Stimulated activated CD4-positive, alpha-beta T cell treated with anti-CD3 and anti-CD28 coated beads, Interleukin-4, amount 100 ng/mL, for 4 hours (primary cell): ENCODE measurements around the gene AK1.

Source experiments
- DNase-seq, 2 experiments: peaks; one replicate each; pipeline ENCODE4 v3.0.0-alpha.2; 2020

The AK1 gene

DNA sequence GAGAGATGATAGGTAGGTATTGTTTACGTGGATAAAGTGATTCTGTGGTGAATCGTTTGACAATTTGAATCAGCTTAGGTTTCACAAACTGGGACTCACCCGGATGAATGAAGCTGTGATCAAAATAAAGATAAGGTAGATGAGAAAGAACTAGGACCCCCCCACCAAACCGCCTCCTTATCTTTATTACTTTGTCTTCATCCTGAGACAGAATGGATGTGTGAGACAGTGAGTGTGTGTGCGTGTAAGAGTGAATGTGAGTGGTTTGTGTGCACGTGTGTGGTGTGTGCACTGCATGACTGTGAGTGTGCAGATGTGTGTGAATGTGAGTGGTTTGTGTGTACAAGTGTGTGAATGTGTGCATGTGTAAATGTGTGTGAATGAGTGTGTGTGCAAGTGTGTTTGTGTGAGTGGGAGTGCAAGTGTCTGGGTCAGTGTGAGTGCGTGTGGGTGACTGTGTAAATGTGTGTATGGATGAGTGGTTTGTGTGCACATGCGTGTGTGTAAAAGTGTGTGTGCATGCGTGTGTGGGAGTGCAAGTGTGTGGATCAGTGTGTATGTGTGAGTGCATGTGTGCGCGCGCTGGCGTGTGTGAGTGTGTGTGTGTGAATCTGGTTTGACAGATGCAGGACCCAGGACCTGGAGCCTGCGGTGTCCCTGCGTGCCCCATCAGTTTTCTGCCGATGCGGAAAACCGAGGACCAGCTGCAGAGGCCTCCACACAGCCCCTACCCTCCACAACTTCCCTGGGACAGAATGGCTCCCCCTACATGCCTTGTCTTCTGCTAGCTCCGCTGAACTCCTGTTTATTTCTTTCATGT lies 11.6 kb downstream of the AK1 start:
- no peak for DNase-seq

GRCh38 chr9:127863191-127863621 lies 14.3 kb downstream of the AK1 start:
- DNase-seq: no peak

- DNase-seq: peak; percentile 21 to 28
These were observed 15.1 kb downstream of the AK1 start for GRCh38 chr9:127862075-127863011.

GRCh38 chr9:127860779-127861178 lies 16.7 kb downstream of the AK1 start:
- no peak for DNase-seq

DNA sequence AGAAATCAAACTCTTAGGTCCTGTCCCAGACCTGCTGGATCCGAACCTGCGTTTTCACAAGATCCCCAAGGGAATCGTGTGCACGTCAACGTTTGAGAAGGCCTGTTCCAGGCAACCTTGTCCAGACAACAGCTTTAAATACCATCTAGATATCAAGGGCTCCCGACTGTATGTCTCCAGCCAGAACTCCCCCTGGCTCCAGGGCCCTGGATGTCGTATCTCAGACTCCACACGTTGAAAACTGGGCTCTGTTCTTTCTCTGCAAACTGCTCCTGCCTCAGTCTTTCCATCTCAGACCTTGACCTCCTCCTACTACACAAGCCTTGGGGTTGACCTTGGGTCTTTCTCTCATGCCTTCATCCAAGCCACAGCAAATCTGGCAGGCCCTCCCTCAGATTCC lies 17.2 kb downstream of the AK1 start:
- DNase-seq: no peak

GRCh38 chr9:127858041-127858512 lies 19.4 kb downstream of the AK1 start:
- DNase-seq: no peak

GRCh38 chr9:127857278-127857677 lies 20.2 kb downstream of the AK1 start:
- no peak for DNase-seq

GRCh38 chr9:127856729-127857116 lies 20.8 kb downstream of the AK1 start:
- no peak for DNase-seq

DNA sequence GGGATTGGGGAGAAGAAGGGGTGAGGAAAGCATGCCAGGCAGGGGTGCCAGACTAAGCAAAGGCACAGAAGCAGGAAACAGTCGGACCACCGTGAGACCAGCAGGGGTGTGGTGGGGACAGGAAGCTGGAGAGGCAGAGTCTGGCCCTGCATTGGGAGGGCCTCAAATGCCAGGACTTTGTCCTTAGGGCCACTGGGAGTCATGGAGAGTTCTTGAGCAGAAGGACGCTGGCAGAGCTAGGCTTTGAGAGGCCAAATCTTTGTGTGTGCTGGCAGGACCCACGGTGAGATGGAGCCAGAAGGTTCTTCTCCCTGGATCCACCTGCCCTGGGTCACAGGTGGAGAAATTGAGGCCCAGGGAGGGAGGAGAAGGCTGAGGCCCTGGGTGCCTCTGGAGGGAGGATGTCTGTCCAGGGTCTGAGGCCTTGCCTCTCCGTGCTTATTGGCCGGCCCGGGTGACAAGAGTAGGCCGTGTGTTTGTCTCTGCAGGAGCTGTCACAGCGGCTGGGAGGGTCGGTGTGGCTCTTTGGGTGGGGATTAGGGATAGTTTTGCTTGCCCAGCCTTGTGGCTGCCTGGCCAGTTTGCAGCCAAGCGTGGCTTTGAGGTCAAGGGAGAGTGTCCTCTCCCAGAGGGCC lies 21.3 kb downstream of the AK1 start:
- DNase-seq: no peak

DNA sequence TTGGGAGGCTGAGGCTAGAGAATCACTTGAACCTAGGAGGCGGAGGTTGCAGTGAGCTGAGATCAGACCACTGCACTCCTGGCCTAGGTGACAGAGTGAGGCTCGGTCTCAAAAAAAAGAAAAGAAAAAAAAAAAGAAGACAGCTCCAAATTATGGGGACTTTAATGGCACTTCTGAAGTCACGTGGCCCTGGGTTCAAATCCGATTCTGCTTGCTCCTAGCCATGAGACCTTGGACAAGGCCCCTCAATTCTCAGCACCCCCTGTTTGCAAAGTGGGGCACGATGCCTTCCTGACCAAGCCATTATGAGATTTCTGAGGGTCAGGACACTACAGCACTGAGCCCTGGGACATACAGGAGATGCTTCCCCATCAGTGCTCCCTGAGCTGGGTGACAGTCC lies 22.0 kb downstream of the AK1 start:
- DNase-seq: no peak

DNA sequence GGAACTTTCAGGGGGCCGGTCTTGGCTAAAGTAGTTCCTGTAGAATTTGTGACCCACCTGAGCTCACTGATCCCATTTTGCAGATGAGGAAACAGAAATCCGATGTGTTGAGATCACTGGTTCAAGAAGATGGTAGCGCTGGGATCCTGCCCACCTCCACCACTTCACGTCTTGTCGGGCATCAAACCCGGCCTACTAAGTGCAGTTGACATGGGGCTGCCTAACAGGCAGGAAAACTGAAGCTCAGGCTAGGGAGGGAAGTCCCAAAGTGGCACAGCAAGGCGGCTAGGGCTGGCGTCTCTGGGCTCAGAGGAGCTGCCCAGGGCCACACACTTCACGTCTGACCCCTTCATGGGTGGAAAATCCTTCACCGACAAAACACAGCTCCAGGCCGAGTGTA lies 22.5 kb downstream of the AK1 start:
- no peak for DNase-seq

GRCh38 chr9:127854184-127854806 lies 23.2 kb downstream of the AK1 start, which contains the start of gene ENG:
TSS of gene ENG (minus strand) at chr9:127854658. CDS start at chr9:127854355, 303 bp downstream.
- DNase-seq: peak in 1 of 2 experiments; percentile 21

DNA sequence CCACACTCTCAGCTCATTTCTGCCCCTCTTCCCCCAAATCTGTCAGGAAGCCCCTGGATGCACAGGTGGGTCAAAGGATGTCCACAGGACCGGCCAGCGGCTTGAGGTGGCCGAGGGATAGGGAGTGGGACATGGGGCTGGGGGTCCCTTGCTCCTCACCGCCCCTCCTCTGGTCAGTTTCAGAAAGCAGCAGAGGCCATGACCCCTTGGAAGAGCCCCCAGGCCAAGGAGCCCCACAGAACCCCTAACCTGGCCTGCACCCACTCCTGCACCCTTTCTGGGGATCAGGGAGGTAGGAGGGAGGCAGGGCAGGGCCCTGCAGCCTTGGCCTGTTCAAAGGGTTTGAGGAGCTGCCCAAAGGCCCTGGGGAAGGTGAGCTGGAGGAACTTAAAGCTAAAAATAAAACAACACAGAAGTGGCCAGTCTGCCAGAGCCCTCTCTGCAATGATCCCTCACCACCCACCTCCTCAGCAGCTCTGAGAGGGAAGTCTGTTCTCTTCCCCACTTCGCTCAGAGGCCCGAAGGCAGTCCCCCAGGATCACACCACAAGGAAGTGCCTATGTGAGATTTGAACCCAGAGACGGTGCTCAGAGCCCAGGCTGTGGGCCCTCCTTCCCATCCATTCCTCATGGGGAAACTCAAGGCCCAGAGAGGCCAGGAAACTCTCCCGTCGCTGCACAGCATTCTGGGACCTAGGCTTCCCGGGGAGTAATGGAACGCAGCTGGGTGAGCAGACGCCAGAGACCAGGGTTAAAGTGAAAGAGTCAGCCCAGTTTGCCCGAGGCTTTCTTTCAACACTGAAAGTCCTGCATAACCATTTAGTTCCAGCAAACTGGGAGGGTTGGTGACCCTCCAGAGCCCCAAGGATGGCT lies 23.9 kb downstream of the AK1 start:
- no peak for DNase-seq

- no peak for DNase-seq
These were observed 24.6 kb downstream of the AK1 start for GRCh38 chr9:127852829-127853228.

DNA sequence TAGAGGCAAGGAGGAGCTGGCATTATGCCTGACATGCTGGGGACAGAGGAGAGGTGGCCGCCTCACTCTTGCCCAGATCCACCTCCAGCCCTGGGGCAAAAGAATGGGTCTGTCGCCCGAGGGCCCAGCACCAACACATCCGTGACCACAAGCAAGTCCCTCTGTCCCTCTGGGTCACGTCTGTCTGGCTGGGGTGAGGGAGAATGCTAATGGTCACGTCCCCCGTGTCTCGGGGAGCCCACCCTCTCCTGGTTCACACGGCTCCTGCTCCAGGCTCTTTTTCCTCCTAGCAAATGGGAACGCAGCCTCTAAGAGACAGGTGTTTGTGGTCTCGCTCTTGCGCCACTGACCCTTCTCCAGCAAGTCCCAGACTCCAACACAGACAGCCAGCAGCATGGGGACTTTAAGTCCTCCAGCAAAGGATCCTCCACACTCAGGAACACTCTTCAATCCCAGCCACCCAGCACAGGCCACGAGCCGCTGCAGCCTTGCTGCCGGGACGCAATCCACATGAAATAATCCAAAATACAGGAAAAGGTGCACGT lies 27.1 kb downstream of the AK1 start:
- DNase-seq: no peak

DNA sequence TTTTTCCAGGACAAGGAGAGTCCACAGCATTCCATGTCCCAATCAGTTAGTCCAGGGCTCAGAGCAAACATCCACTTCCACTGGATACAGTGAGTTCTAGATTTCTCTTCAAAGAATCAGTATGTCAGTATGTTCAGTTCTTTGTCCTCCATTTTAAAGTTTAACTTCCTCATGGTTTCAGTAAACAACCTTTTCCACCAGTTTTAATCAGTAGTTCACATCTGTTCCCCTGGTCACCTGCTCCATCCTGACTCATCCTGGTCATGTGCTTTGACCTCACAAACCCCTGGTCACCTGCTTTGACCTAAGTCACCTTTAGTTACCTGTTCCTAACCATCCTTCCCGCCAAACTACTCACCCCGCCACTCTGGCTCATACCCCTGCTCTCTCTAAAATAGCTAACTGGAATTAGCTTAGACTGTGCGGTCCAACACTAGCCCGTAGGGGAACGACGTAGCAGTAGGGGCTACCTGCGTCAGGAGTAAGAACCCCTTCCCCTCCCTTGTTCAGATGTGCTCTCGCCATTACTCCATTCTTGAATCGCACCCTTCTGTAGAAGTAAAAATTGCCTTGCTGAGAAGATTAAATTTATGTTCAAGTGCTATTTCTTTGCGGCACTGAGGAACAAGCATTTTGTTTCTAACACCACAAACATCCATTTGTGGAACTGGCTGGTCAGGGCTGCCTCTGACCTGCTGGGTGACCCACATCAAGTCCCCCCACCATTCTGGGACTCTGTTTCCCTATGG lies 28.5 kb downstream of the AK1 start:
- no peak for DNase-seq

DNA sequence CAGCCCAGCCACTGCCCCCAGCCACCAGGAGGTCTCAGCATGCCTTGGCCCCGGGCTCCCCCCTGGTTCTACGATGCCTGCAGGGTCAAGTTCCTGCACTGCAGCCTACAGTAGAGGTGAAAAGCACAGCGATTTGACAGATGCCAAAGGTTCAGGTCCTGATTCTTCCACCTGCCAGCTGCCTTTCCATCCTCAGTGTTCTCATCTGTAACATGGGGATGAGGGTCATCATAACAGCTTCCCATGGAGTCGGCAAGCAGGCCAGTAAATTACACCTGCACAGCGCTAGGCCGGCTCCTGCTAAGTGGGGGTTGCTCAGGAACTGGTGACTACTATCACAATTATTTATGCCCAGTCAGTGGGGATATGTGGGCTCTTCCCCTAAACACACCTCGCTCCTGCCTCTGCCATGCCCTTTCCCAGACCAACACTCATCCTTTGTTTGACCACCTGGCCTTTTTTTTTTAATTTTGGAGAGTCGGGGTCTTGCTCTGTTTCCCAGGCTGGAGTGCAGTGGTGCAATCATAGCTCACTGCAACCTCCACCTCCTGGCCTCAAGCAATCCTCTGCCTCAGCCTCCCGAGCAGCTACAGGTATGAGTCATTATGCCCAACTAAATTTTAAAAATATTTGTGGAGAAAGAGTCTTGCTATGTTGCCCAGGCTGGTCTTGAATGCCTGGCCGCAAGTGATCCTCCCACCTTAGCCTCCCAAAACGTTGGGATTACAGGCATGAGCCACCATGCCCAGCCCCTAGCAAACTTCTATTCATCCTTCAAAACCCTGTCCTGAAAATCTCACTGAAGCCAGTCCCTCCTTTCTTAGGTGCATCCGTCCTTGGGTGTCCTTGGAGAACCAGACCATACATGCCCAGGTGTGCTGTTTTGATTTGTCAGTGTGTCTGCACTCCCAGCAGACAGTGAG lies 29.4 kb downstream of the AK1 start:
- DNase-seq: no peak

DNA sequence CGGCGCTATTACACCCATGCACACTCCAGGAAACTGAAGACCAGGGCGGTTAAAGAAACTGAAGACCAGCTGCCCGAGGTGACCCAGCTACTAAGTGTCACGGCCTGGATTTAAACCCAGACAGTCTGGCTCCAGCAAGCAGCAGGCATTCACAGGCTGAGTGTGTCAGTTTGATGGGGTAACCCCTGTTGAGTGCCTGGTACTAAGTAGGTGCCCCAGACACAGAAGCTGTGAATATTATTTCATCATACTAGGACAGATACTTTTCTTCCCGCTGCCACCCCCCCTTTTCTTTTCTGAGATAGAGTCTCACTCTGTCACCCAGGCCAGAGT lies 30.3 kb downstream of the AK1 start:
- no peak for DNase-seq

- DNase-seq: no peak
These were observed 30.9 kb downstream of the AK1 start for GRCh38 chr9:127846443-127847177.
